WTC11 (cell line): ENCODE measurements around the gene CRKL. TPM values are rescaled to one million over a fixed set of nuclear protein-coding genes. Genes with fewer than 3 reads are reported as not detected.

Source experiments
- ATAC-seq: fragments of 200-7000 bp; cut with Tn5 transposase; 2 replicates; pipeline ENCODE4 v1.10.0; 2021; ENCODE audit warnings: mild to moderate bottlenecking, moderate library complexity
- CTCF ChIA-PET: fragments of 300-600 bp; sonication (Branson Sonifier 250); formaldehyde crosslinking; loops from one replicate; lab custom pipeline; 2021; ENCODE audit warnings: antibody characterized with exemption; lab: Charles Lee
- POLR2A ChIA-PET: fragments of 350-600 bp; sonication (Branson Sonifier 250); formaldehyde crosslinking; loops from one replicate; lab custom pipeline; 2021; ENCODE audit warnings: antibody characterized with exemption; lab: Charles Lee
- DNase-seq: peaks from one replicate; pipeline ENCODE4 v3.0.0; 2021; ENCODE audit warnings: low spot score
- H3K27ac Mint-ChIP-seq: 2 replicates; pipeline ENCODE4 v1.8.0; 2021; ENCODE audit warnings: mixed read lengths
- H3K27me3 Mint-ChIP-seq: 2 replicates; pipeline ENCODE4 v1.8.0; 2021; ENCODE audit warnings: low read depth, mild to moderate bottlenecking, moderate library complexity, mixed read lengths
- H3K36me3 Mint-ChIP-seq: 2 replicates; pipeline ENCODE4 v1.8.0; 2021; ENCODE audit warnings: mixed read lengths
- H3K4me1 Mint-ChIP-seq: 2 replicates; pipeline ENCODE4 v1.8.0; 2022; ENCODE audit warnings: mixed read lengths
- H3K4me3 Mint-ChIP-seq: 2 replicates; pipeline ENCODE4 v1.8.0; 2021; ENCODE audit warnings: mild to moderate bottlenecking, moderate library complexity, mixed read lengths
- H3K9me3 Mint-ChIP-seq: 2 replicates; pipeline ENCODE4 v1.8.0; 2021; ENCODE audit warnings: mixed read lengths
- AR ChIP-seq: fragments of 250-450 bp; sonication (Bioruptor Pico); IDR thresholded peaks from 2 replicates; pipeline ENCODE4 v1.9.0; 2021; ENCODE audit warnings: mild to moderate bottlenecking
- ATF1 ChIP-seq: sonication (generic); formaldehyde crosslinking; IDR thresholded peaks from 2 replicates; pipeline ENCODE4 v1.8.1; 2023; ENCODE audit warnings: mild to moderate bottlenecking, moderate library complexity, missing genetic modification reagents
- CBFB ChIP-seq: sonication (generic); formaldehyde crosslinking; IDR thresholded peaks from 2 replicates; pipeline ENCODE4 v1.8.1; 2022; ENCODE audit warnings: mild to moderate bottlenecking, low read depth, missing genetic modification reagents
- MXD4 ChIP-seq: fragments of 250-450 bp; sonication (Bioruptor Pico); IDR thresholded peaks from 2 replicates; pipeline ENCODE4 v1.8.0; 2021; ENCODE audit warnings: mild to moderate bottlenecking, moderate library complexity, borderline replicate concordance
- PREB ChIP-seq: sonication (generic); formaldehyde crosslinking; IDR thresholded peaks from 2 replicates; pipeline ENCODE4 v1.8.1; 2022; ENCODE audit warnings: mild to moderate bottlenecking, missing genetic modification reagents, moderate library complexity, borderline replicate concordance
- RELA ChIP-seq: sonication (generic); formaldehyde crosslinking; IDR thresholded peaks from 2 replicates; pipeline ENCODE4 v1.8.1; 2022; ENCODE audit warnings: missing genetic modification reagents, mild to moderate bottlenecking, borderline replicate concordance
- TP53 ChIP-seq: sonication (generic); formaldehyde crosslinking; IDR thresholded peaks from 2 replicates; pipeline ENCODE4 v1.8.1; 2023; ENCODE audit warnings: mild to moderate bottlenecking, missing genetic modification reagents
- ZNF121 ChIP-seq: sonication (generic); formaldehyde crosslinking; IDR thresholded peaks from 2 replicates; pipeline ENCODE4 v1.8.0; 2023; ENCODE audit warnings: missing genetic modification reagents
- ZNF138 ChIP-seq: sonication (generic); formaldehyde crosslinking; conservative IDR thresholded peaks from 2 replicates; pipeline ENCODE4 v1.8.1; 2022; ENCODE audit warnings: mild to moderate bottlenecking, moderate library complexity, missing genetic modification reagents
- ZNF396 ChIP-seq: fragments of 250-450 bp; sonication (Bioruptor Pico); IDR thresholded peaks from 2 replicates; pipeline ENCODE4 v1.8.0; 2021; ENCODE audit warnings: mild to moderate bottlenecking, moderate library complexity, borderline replicate concordance
- ZNF416 ChIP-seq: fragments of 250-450 bp; sonication (Bioruptor Pico); IDR thresholded peaks from 2 replicates; pipeline ENCODE4 v1.9.0; 2021; ENCODE audit warnings: mild to moderate bottlenecking, inconsistent platforms
- total RNA-seq: library from RNA; stranded (reverse); gene quantifications from 3 replicates; pipeline ENCODE4 v1.2.3, GENCODE V29; 2021
- TF ChIP-seq, protein P1 (sequence below): fragments of 250-450 bp; sonication (Bioruptor Pico); IDR thresholded peaks from 2 replicates; pipeline ENCODE4 v1.9.0; 2021; ENCODE audit warnings: mild to moderate bottlenecking, borderline replicate concordance
- TF ChIP-seq, protein P2 (sequence below): sonication (generic); formaldehyde crosslinking; IDR thresholded peaks from 2 replicates; pipeline ENCODE4 v1.8.1; 2022; ENCODE audit warnings: low read depth, mild to moderate bottlenecking, moderate library complexity, missing genetic modification reagents, borderline replicate concordance
- TF ChIP-seq, protein P3 (sequence below): fragments of 200-600 bp; IDR thresholded peaks from 2 replicates; pipeline ENCODE4 v1.8.0; 2022; ENCODE audit warnings: antibody characterized with exemption
- TF ChIP-seq, protein P4 (sequence below): sonication (generic); formaldehyde crosslinking; IDR thresholded peaks from 2 replicates; pipeline ENCODE4 v1.8.1; 2023; ENCODE audit warnings: mild to moderate bottlenecking, missing genetic modification reagents, moderate library complexity
- TF ChIP-seq, protein P5 (sequence below): sonication (generic); formaldehyde crosslinking; IDR thresholded peaks from 2 replicates; pipeline ENCODE4 v1.8.1; 2022; ENCODE audit warnings: missing genetic modification reagents, borderline replicate concordance
- TF ChIP-seq, protein P6 (sequence below): sonication (generic); formaldehyde crosslinking; IDR thresholded peaks from 2 replicates; pipeline ENCODE4 v1.8.1; 2023; ENCODE audit warnings: mild to moderate bottlenecking, missing genetic modification reagents, moderate library complexity

CRKL gene
- total RNA-seq, 1 experiment from 2014 or later: 114 TPM

- H3K4me3 Mint-ChIP-seq: no peak overlapping the region
- ATAC-seq: no peak
- DNase-seq: no peak
- no peaks in the 10 kb centered on the region for H3K4me1 Mint-ChIP-seq
- ChIA-PET POLR2A (no interaction called here), CTCF (interaction anchor here (0.5 to 2.6 kb wide), 5 partner anchors 10 to 234 kb away, joined by 3 to 8 read pairs (median 5); partner anchors contain the start of gene LZTR1)
- no peak for TF ChIP-seq ZNF121 (CRISPR knock-in tag)
- no peak for TF ChIP-seq PREB (CRISPR knock-in tag)
- TF ChIP-seq, protein P1, sequence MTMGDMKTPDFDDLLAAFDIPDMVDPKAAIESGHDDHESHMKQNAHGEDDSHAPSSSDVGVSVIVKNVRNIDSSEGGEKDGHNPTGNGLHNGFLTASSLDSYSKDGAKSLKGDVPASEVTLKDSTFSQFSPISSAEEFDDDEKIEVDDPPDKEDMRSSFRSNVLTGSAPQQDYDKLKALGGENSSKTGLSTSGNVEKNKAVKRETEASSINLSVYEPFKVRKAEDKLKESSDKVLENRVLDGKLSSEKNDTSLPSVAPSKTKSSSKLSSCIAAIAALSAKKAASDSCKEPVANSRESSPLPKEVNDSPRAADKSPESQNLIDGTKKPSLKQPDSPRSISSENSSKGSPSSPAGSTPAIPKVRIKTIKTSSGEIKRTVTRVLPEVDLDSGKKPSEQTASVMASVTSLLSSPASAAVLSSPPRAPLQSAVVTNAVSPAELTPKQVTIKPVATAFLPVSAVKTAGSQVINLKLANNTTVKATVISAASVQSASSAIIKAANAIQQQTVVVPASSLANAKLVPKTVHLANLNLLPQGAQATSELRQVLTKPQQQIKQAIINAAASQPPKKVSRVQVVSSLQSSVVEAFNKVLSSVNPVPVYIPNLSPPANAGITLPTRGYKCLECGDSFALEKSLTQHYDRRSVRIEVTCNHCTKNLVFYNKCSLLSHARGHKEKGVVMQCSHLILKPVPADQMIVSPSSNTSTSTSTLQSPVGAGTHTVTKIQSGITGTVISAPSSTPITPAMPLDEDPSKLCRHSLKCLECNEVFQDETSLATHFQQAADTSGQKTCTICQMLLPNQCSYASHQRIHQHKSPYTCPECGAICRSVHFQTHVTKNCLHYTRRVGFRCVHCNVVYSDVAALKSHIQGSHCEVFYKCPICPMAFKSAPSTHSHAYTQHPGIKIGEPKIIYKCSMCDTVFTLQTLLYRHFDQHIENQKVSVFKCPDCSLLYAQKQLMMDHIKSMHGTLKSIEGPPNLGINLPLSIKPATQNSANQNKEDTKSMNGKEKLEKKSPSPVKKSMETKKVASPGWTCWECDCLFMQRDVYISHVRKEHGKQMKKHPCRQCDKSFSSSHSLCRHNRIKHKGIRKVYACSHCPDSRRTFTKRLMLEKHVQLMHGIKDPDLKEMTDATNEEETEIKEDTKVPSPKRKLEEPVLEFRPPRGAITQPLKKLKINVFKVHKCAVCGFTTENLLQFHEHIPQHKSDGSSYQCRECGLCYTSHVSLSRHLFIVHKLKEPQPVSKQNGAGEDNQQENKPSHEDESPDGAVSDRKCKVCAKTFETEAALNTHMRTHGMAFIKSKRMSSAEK (CRISPR knock-in tag): no peak
- no peak for TF ChIP-seq MXD4 (CRISPR knock-in tag)
- TF ChIP-seq TP53 (CRISPR knock-in tag): no peak
- TF ChIP-seq CBFB (CRISPR knock-in tag): no peak
- TF ChIP-seq RELA: no peak
- no peak for TF ChIP-seq ZNF138
- TF ChIP-seq ATF1 (CRISPR knock-in tag): no peak
- TF ChIP-seq, protein P2, sequence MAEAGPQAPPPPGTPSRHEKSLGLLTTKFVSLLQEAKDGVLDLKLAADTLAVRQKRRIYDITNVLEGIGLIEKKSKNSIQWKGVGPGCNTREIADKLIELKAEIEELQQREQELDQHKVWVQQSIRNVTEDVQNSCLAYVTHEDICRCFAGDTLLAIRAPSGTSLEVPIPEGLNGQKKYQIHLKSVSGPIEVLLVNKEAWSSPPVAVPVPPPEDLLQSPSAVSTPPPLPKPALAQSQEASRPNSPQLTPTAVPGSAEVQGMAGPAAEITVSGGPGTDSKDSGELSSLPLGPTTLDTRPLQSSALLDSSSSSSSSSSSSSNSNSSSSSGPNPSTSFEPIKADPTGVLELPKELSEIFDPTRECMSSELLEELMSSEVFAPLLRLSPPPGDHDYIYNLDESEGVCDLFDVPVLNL (CRISPR knock-in tag): no peak
- TF ChIP-seq, protein P3, sequence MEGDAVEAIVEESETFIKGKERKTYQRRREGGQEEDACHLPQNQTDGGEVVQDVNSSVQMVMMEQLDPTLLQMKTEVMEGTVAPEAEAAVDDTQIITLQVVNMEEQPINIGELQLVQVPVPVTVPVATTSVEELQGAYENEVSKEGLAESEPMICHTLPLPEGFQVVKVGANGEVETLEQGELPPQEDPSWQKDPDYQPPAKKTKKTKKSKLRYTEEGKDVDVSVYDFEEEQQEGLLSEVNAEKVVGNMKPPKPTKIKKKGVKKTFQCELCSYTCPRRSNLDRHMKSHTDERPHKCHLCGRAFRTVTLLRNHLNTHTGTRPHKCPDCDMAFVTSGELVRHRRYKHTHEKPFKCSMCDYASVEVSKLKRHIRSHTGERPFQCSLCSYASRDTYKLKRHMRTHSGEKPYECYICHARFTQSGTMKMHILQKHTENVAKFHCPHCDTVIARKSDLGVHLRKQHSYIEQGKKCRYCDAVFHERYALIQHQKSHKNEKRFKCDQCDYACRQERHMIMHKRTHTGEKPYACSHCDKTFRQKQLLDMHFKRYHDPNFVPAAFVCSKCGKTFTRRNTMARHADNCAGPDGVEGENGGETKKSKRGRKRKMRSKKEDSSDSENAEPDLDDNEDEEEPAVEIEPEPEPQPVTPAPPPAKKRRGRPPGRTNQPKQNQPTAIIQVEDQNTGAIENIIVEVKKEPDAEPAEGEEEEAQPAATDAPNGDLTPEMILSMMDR: no peak
- TF ChIP-seq ZNF416 (CRISPR knock-in tag): no peak
- TF ChIP-seq, protein P4, sequence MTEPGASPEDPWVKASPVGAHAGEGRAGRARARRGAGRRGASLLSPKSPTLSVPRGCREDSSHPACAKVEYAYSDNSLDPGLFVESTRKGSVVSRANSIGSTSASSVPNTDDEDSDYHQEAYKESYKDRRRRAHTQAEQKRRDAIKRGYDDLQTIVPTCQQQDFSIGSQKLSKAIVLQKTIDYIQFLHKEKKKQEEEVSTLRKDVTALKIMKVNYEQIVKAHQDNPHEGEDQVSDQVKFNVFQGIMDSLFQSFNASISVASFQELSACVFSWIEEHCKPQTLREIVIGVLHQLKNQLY (CRISPR knock-in tag): no peak
- TF ChIP-seq ZNF396 (CRISPR knock-in tag): no peak
- TF ChIP-seq, protein P5, sequence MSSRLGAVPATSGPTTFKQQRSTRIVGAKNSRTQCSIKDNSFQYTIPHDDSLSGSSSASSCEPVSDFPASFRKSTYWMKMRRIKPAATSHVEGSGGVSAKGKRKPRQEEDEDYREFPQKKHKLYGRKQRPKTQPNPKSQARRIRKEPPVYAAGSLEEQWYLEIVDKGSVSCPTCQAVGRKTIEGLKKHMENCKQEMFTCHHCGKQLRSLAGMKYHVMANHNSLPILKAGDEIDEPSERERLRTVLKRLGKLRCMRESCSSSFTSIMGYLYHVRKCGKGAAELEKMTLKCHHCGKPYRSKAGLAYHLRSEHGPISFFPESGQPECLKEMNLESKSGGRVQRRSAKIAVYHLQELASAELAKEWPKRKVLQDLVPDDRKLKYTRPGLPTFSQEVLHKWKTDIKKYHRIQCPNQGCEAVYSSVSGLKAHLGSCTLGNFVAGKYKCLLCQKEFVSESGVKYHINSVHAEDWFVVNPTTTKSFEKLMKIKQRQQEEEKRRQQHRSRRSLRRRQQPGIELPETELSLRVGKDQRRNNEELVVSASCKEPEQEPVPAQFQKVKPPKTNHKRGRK (CRISPR knock-in tag): no peak
- no peak for TF ChIP-seq AR
- TF ChIP-seq, protein P6, sequence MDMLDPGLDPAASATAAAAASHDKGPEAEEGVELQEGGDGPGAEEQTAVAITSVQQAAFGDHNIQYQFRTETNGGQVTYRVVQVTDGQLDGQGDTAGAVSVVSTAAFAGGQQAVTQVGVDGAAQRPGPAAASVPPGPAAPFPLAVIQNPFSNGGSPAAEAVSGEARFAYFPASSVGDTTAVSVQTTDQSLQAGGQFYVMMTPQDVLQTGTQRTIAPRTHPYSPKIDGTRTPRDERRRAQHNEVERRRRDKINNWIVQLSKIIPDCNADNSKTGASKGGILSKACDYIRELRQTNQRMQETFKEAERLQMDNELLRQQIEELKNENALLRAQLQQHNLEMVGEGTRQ (CRISPR knock-in tag): no peak
- peaks cover 7% of the 10 kb centered on the region for H3K36me3 Mint-ChIP-seq
- H3K9me3 Mint-ChIP-seq: no peaks in the 10 kb centered on the region
- no peaks in the 10 kb centered on the region for H3K27me3 Mint-ChIP-seq
- no peak overlapping the region for H3K27ac Mint-ChIP-seq
Observed at GRCh38 chr22:20991252-20992055, 74.2 kb downstream of the CRKL start.
